K562 (cell line): ENCODE results near the gene ANKFN1. TPM values are rescaled to one million over a fixed set of nuclear protein-coding genes. Genes with fewer than 3 reads are reported as not detected.

Experiments used
- CREB3 ChIP-seq: fragments of 450-650 bp; conservative IDR thresholded peaks from 2 replicates; pipeline ENCODE4 v1.6.1; 2016; ENCODE audit warnings: missing genetic modification characterization, low read depth, mild to moderate bottlenecking, missing compliant biosample characterization, moderate library complexity
- E2F8 ChIP-seq: fragments of 450-650 bp; IDR thresholded peaks from 2 replicates; pipeline ENCODE4 v1.7.1; 2018; ENCODE audit warnings: mild to moderate bottlenecking, low read depth; ENCODE audit not compliant: partially characterized antibody
- ELF1 ChIP-seq: fragments of 200-800 bp; sonication (Bioruptor generic); IDR thresholded peaks from 2 replicates; pipeline ENCODE4 v1.6.1; 2016; ENCODE audit warnings: missing genetic modification characterization, missing compliant biosample characterization
- EWSR1 ChIP-seq: fragments of 450-650 bp; IDR thresholded peaks from 2 replicates; pipeline ENCODE4 v1.6.1; 2018; ENCODE audit warnings: borderline replicate concordance, mild to moderate bottlenecking, low read depth, moderate library complexity; ENCODE audit not compliant: partially characterized antibody
- FOXK2 ChIP-seq, 2 experiments: fragments of 450-650 bp; IDR thresholded peaks in 1 of 2; conservative IDR thresholded peaks in 1 of 2; 2 replicates each; pipeline ENCODE4 v1.6.1; 2016; ENCODE audit warnings: low read depth in 2 of 2, mild to moderate bottlenecking in 1 of 2
- polyA plus RNA-seq, 8 experiments: library from polyadenylated mRNA; depleted of rRNA in 4 of 8; stranded (reverse) in 5 of 8; unstranded in 3 of 8; fragments of >200 nt; fragmentation: Nextera tagmentation in 2 of 8; fragmentation: Illumina TruSeq in 1 of 8; extraction: Ambion mirVana in 2 of 8; extraction: Trizol in 1 of 8; gene quantifications; 2 replicates each; pipeline versions ENCODE4 v1.2.1 to v1.2.3, GENCODE V29; 2011 to 2014; ENCODE audit warnings: inconsistent platforms in 1 of 8, missing spikeins in 1 of 8
- total RNA-seq, 7 experiments: library from RNA; depleted of rRNA in 6 of 7; stranded (reverse); fragments of >200 nt in 6 of 7; fragmentation: Illumina TruSeq in 2 of 7; extraction: Trizol in 2 of 7; gene quantifications; 2 replicates each; pipeline versions ENCODE4 v1.2.1 to v1.2.3, GENCODE V29; 2011 to 2021; ENCODE audit warnings: low replicate concordance in 1 of 7
- TF ChIP-seq, protein P1 (sequence below): fragments of 450-650 bp; IDR thresholded peaks from 2 replicates; pipeline ENCODE4 v1.6.1; 2016; ENCODE audit warnings: mild to moderate bottlenecking

ANKFN1 gene
- total and polyA plus RNA-seq, 9 of the 15 experiments (the other 6 are each of a cell fraction or from before 2014, with no cell fraction given), result 0.04 to 0.39 (median 0.15) TPM; not detected in 1

DNA sequence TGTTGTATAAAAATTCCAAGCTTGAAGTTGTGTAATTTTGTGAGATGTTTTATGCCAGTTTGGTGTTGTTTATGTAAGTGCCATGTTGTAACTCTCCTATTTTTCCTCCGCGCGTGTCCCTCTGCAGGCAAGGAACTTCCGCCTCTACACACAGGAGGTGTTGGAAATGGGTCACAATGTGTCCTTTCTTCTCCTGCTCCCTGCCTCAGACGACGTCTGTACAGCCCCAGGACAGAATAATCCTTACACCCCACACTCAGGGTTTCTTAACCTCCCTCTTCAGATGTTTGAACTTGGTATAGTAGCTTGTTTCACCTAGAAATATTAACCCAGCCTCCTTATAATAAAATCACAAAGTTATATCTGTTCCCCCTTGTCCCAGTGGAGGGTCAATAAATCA, 329.0 kb downstream of the ANKFN1 start (continued):
- TF ChIP-seq E2F8 (no peak), FOXK2 (conservative IDR thresholded peaks at IDR 0.05 in 1 of 2, IDR thresholded peaks at IDR 0.05 in 1 of 2; ENCODE audit: low read depth in 2 of 2) (no peak), CREB3 (tag) (no peak), ELF1 (tag) (no peak), EWSR1 (no peak)
- TF ChIP-seq, protein P1, sequence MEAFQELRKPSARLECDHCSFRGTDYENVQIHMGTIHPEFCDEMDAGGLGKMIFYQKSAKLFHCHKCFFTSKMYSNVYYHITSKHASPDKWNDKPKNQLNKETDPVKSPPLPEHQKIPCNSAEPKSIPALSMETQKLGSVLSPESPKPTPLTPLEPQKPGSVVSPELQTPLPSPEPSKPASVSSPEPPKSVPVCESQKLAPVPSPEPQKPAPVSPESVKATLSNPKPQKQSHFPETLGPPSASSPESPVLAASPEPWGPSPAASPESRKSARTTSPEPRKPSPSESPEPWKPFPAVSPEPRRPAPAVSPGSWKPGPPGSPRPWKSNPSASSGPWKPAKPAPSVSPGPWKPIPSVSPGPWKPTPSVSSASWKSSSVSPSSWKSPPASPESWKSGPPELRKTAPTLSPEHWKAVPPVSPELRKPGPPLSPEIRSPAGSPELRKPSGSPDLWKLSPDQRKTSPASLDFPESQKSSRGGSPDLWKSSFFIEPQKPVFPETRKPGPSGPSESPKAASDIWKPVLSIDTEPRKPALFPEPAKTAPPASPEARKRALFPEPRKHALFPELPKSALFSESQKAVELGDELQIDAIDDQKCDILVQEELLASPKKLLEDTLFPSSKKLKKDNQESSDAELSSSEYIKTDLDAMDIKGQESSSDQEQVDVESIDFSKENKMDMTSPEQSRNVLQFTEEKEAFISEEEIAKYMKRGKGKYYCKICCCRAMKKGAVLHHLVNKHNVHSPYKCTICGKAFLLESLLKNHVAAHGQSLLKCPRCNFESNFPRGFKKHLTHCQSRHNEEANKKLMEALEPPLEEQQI, result no peak
- TF ChIP-seq, all 486 proteins: peak for 0
